T-helper 2 cell treated with Interferon-gamma antibody and Interleukin-4, amounts not matched to agents 5 μg/mL and 100 μg/mL, for 36 hours (primary cell): ENCODE measurements around the gene PRR5L.
"Not testable (repeated sequence)": the region's sequence is repeated elsewhere in the genome, so short reads cannot be mapped to it uniquely, and the experiment has no call there.

Source experiments
- DNase-seq: peaks from one replicate; pipeline ENCODE4 v3.0.0; 2021; ENCODE audit warnings: low spot score
- H3K27ac Mint-ChIP-seq: one replicate; pipeline ENCODE4 v1.8.0; 2021; ENCODE audit warnings: mild to moderate bottlenecking, mixed read lengths
- H3K27me3 Mint-ChIP-seq: one replicate; pipeline ENCODE4 v1.8.0; 2021; ENCODE audit warnings: low read depth, mixed read lengths
- H3K36me3 Mint-ChIP-seq: one replicate; pipeline ENCODE4 v1.8.0; 2021; ENCODE audit warnings: low read depth, mixed read lengths
- H3K4me1 Mint-ChIP-seq: one replicate; pipeline ENCODE4 v1.8.0; 2021; ENCODE audit warnings: low read depth, mixed read lengths
- H3K4me3 Mint-ChIP-seq: one replicate; pipeline ENCODE4 v1.8.0; 2022; ENCODE audit warnings: mild to moderate bottlenecking, moderate library complexity, mixed read lengths
- H3K9me3 Mint-ChIP-seq: one replicate; pipeline ENCODE4 v1.8.0; 2021; ENCODE audit warnings: mixed read lengths

PRR5L gene

GRCh38 chr11:36325403-36325802, 29.3 kb downstream of the PRR5L start:
- not testable (repeated sequence) for H3K36me3 Mint-ChIP-seq, DNase-seq, H3K27ac Mint-ChIP-seq, H3K4me1 Mint-ChIP-seq, H3K4me3 Mint-ChIP-seq, H3K9me3 Mint-ChIP-seq, H3K27me3 Mint-ChIP-seq

- H3K27me3 Mint-ChIP-seq, result no peaks in the 10 kb centered on the region
- no peak for DNase-seq
- H3K36me3 Mint-ChIP-seq, result no peaks in the 10 kb centered on the region
- no peak overlapping the region for H3K4me3 Mint-ChIP-seq
- H3K4me1 Mint-ChIP-seq, result no peaks in the 10 kb centered on the region
- no peaks in the 10 kb centered on the region for H3K9me3 Mint-ChIP-seq
- no peak overlapping the region for H3K27ac Mint-ChIP-seq
Observed at GRCh38 chr11:36326524-36327419, 30.7 kb downstream of the PRR5L start.

GRCh38 chr11:36328966-36329673, 33.0 kb downstream of the PRR5L start:
- no peak for DNase-seq
- Mint-ChIP-seq H3K4me3 (no peak overlapping the region), H3K27ac (no peak overlapping the region)

GRCh38 chr11:36330411-36330810, 34.3 kb downstream of the PRR5L start:
- no peak overlapping the region for H3K4me3 Mint-ChIP-seq
- peaks cover 6% of the 10 kb centered on the region for H3K27me3 Mint-ChIP-seq
- H3K4me1 Mint-ChIP-seq, result no peaks in the 10 kb centered on the region
- no peak overlapping the region for H3K27ac Mint-ChIP-seq
- H3K9me3 Mint-ChIP-seq, result no peaks in the 10 kb centered on the region
- no peaks in the 10 kb centered on the region for H3K36me3 Mint-ChIP-seq
- DNase-seq, result no peak

More at GRCh38 chr11:36328966-36329673, 33.0 kb downstream of the PRR5L start:
- Mint-ChIP-seq H3K36me3 (no peaks in the 10 kb centered on the region), H3K9me3 (no peaks in the 10 kb centered on the region), H3K27me3 (peaks cover 4% of the 10 kb centered on the region), H3K4me1 (no peaks in the 10 kb centered on the region)

GRCh38 chr11:36333468-36333867, 37.4 kb downstream of the PRR5L start:
- H3K27ac Mint-ChIP-seq, result no peak overlapping the region
- H3K9me3 Mint-ChIP-seq, result no peaks in the 10 kb centered on the region
- H3K4me1 Mint-ChIP-seq, result no peaks in the 10 kb centered on the region
- H3K36me3 Mint-ChIP-seq, result no peaks in the 10 kb centered on the region
- no peak for DNase-seq
- H3K27me3 Mint-ChIP-seq, result peaks cover 9% of the 10 kb centered on the region
- no peak overlapping the region for H3K4me3 Mint-ChIP-seq

- no peak overlapping the region for H3K27ac Mint-ChIP-seq
- H3K9me3 Mint-ChIP-seq, result no peaks in the 10 kb centered on the region
- H3K27me3 Mint-ChIP-seq, result peaks cover 13% of the 10 kb centered on the region
- H3K4me3 Mint-ChIP-seq, result no peak overlapping the region
- no peaks in the 10 kb centered on the region for H3K36me3 Mint-ChIP-seq
- DNase-seq, result no peak
- no peaks in the 10 kb centered on the region for H3K4me1 Mint-ChIP-seq
Observed at GRCh38 chr11:36333897-36334296, 37.8 kb downstream of the PRR5L start.

- Mint-ChIP-seq H3K9me3 (no peaks in the 10 kb centered on the region), H3K4me1 (peaks cover 8% of the 10 kb centered on the region), H3K27me3 (peaks cover 49% of the 10 kb centered on the region), H3K36me3 (no peaks in the 10 kb centered on the region), H3K27ac (no peak overlapping the region), H3K4me3 (no peak overlapping the region)
- no peak for DNase-seq
Observed at GRCh38 chr11:36339888-36340287, 43.8 kb downstream of the PRR5L start.

- Mint-ChIP-seq H3K27ac (no peak overlapping the region), H3K9me3 (no peaks in the 10 kb centered on the region), H3K27me3 (peaks cover 53% of the 10 kb centered on the region), H3K4me3 (no peak overlapping the region), H3K36me3 (no peaks in the 10 kb centered on the region), H3K4me1 (peaks cover 8% of the 10 kb centered on the region)
- no peak for DNase-seq
Observed at GRCh38 chr11:36340897-36341296, 44.8 kb downstream of the PRR5L start.

GRCh38 chr11:36341915-36342314, 45.8 kb downstream of the PRR5L start:
- H3K27me3 Mint-ChIP-seq, result peaks cover 53% of the 10 kb centered on the region
- H3K27ac Mint-ChIP-seq, result no peak overlapping the region
- peaks cover 8% of the 10 kb centered on the region for H3K4me1 Mint-ChIP-seq
- H3K36me3 Mint-ChIP-seq, result no peaks in the 10 kb centered on the region
- no peak for DNase-seq
- no peak overlapping the region for H3K4me3 Mint-ChIP-seq
- no peaks in the 10 kb centered on the region for H3K9me3 Mint-ChIP-seq

- Mint-ChIP-seq H3K4me3 (no peak overlapping the region), H3K9me3 (no peaks in the 10 kb centered on the region), H3K36me3 (no peaks in the 10 kb centered on the region), H3K27me3 (peaks cover 53% of the 10 kb centered on the region), H3K27ac (no peak overlapping the region), H3K4me1 (peaks cover 8% of the 10 kb centered on the region)
- no peak for DNase-seq
Observed at GRCh38 chr11:36342327-36342726, 46.2 kb downstream of the PRR5L start.

GRCh38 chr11:36343436-36343835, 47.3 kb downstream of the PRR5L start:
- no peak overlapping the region for H3K27ac Mint-ChIP-seq
- DNase-seq, result peak; percentile 23
- peaks cover 50% of the 10 kb centered on the region for H3K27me3 Mint-ChIP-seq
- no peaks in the 10 kb centered on the region for H3K36me3 Mint-ChIP-seq
- no peaks in the 10 kb centered on the region for H3K9me3 Mint-ChIP-seq
- peaks cover 8% of the 10 kb centered on the region for H3K4me1 Mint-ChIP-seq
- H3K4me3 Mint-ChIP-seq, result peak overlapping the region; percentile 6

GRCh38 chr11:36345084-36345511, 49.0 kb downstream of the PRR5L start:
- DNase-seq, result no peak
- Mint-ChIP-seq H3K36me3 (no peaks in the 10 kb centered on the region), H3K27ac (no peak overlapping the region), H3K4me3 (no peak overlapping the region), H3K4me1 (peaks cover 9% of the 10 kb centered on the region), H3K27me3 (peaks cover 45% of the 10 kb centered on the region), H3K9me3 (no peaks in the 10 kb centered on the region)

GRCh38 chr11:36345535-36346141, 49.5 kb downstream of the PRR5L start:
- no peak overlapping the region for H3K27ac Mint-ChIP-seq
- no peak for DNase-seq
- no peaks in the 10 kb centered on the region for H3K9me3 Mint-ChIP-seq
- H3K36me3 Mint-ChIP-seq, result no peaks in the 10 kb centered on the region
- no peak overlapping the region for H3K4me3 Mint-ChIP-seq
- H3K4me1 Mint-ChIP-seq, result peaks cover 10% of the 10 kb centered on the region
- peaks cover 41% of the 10 kb centered on the region for H3K27me3 Mint-ChIP-seq
